EL (cell line): Measurements from ENCODE around the gene ADGRA1.

Experiments
- DNase-seq: peaks from one replicate; pipeline ENCODE4 v3.0.0-alpha.2; 2016

The ADGRA1 gene

GRCh38 chr10:133180965-133181639 is 93.4 kb downstream of the ADGRA1 start:
- no peak for DNase-seq
